A673 (cell line): ENCODE data around the gene CDH18.

Experiments
- CTCF ChIP-seq: fragments of 300-800, 200-600 bp; sonication (generic); conservative IDR thresholded peaks from 2 replicates; pipeline ENCODE4 v1.5.1; 2017; ENCODE audit warnings: low read depth, mild to moderate bottlenecking, antibody characterized with exemption, low read length, moderate library complexity, mixed read lengths
- EZH2 ChIP-seq: fragments of 200-600 bp; sonication (generic); IDR thresholded peaks from 2 replicates; pipeline ENCODE4 v1.6.1; 2017; ENCODE audit warnings: borderline replicate concordance, low read depth, mild to moderate bottlenecking, mixed read lengths, antibody characterized with exemption, low read length; ENCODE audit not compliant: poor library complexity, severe bottlenecking

DNA sequence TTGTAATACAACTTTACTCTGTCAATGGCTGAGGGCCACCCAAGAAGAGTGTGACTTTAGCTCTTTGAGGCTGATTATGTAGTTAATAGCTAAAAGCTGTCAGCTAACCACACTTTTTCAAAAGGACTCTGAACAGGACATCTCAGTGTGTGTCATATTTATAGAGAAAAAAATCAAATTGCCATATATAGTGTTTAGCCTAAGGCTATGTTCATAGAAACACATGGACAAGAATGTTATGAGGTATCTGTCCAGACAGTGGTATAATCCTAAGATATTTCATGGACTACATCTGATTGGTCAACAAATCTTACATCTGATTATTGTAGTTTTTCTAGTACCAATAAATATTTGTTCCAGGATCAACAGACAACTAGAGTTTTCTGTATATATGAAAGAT lies 42.1 kb upstream of the CDH18 start:
- TF ChIP-seq CTCF (no peak), EZH2 (no peak)
